KMS-11 (cell line): ENCODE data around the gene CCL13.

Experiments used
- H2AFZ ChIP-seq: fragments of 200-600 bp; sonication (generic); 2 replicates; pipeline ENCODE4 v1.6.1; 2016; ENCODE audit warnings: antibody characterized with exemption, mixed run types, low read depth
- H3K27ac ChIP-seq: fragments of 200-600 bp; sonication (generic); 2 replicates; pipeline ENCODE4 v1.6.1; 2016; ENCODE audit warnings: mild to moderate bottlenecking, mixed run types
- H3K27me3 ChIP-seq: fragments of 200-600 bp; sonication (generic); 2 replicates; pipeline ENCODE4 v1.6.1; 2017; ENCODE audit warnings: mild to moderate bottlenecking, low read depth, mixed run types, moderate library complexity; ENCODE audit not compliant: insufficient read depth
- H3K36me3 ChIP-seq: fragments of 200-600 bp; sonication (generic); 2 replicates; pipeline ENCODE4 v1.6.1; 2017; ENCODE audit warnings: mild to moderate bottlenecking, mixed run types; ENCODE audit not compliant: insufficient read depth
- H3K4me1 ChIP-seq: fragments of 200-600 bp; sonication (generic); 2 replicates; pipeline ENCODE4 v1.6.1; 2016; ENCODE audit warnings: mild to moderate bottlenecking, low read depth, mixed run types; ENCODE audit not compliant: poor library complexity, severe bottlenecking
- H3K4me2 ChIP-seq: fragments of 200-600 bp; sonication (generic); 2 replicates; pipeline ENCODE4 v1.7.0; 2016; ENCODE audit warnings: mild to moderate bottlenecking, mixed run types
- H3K4me3 ChIP-seq: fragments of 200-600 bp; sonication (generic); IDR thresholded peaks from 2 replicates; pipeline ENCODE4 v1.6.1; 2017; ENCODE audit warnings: low read depth, low read length, mixed read lengths; ENCODE audit not compliant: insufficient read depth
- H3K79me2 ChIP-seq: fragments of 200-600 bp; sonication (generic); 2 replicates; pipeline ENCODE4 v1.6.1; 2016; ENCODE audit warnings: low read depth, mixed run types; ENCODE audit not compliant: insufficient read depth
- H3K9ac ChIP-seq: fragments of 200-600 bp; sonication (generic); 2 replicates; pipeline ENCODE4 v1.6.1; 2016; ENCODE audit warnings: mild to moderate bottlenecking, mixed run types
- H4K20me1 ChIP-seq: fragments of 200-600 bp; sonication (generic); 2 replicates; pipeline ENCODE4 v1.6.1; 2016; ENCODE audit warnings: mild to moderate bottlenecking, mixed run types; ENCODE audit not compliant: insufficient read depth
- CTCF ChIP-seq: fragments of 200-600 bp; sonication (generic); conservative IDR thresholded peaks from 2 replicates; pipeline ENCODE4 v1.6.1; 2017; ENCODE audit warnings: low read depth, mild to moderate bottlenecking, antibody characterized with exemption, low read length, moderate library complexity, mixed read lengths

CCL13 gene

GRCh38 chr17:34393401-34393800 is 37.1 kb downstream of the CCL13 start:
- H3K9ac ChIP-seq = no peak overlapping the region
- no peaks in the 10 kb centered on the region for H3K27me3 ChIP-seq
- peaks cover 80% of the 10 kb centered on the region for H3K4me1 ChIP-seq
- no peaks in the 10 kb centered on the region for H4K20me1 ChIP-seq
- no peak for TF ChIP-seq CTCF
- no peaks in the 10 kb centered on the region for H3K36me3 ChIP-seq
- H2AFZ ChIP-seq = no peak overlapping the region
- no peak overlapping the region for H3K4me3 ChIP-seq
- no peaks in the 10 kb centered on the region for H3K79me2 ChIP-seq
- peak overlapping the region; percentile 26; the same call in 1 of the 2 replicates for H3K4me2 ChIP-seq
- H3K27ac ChIP-seq = no peak overlapping the region; the same call in 1 of the 2 replicates

- H3K27ac ChIP-seq = no peak overlapping the region
- H4K20me1 ChIP-seq = no peaks in the 10 kb centered on the region
- H3K27me3 ChIP-seq = no peaks in the 10 kb centered on the region
- H3K4me2 ChIP-seq = no peak overlapping the region
- H3K36me3 ChIP-seq = no peaks in the 10 kb centered on the region
- no peak overlapping the region for H3K4me3 ChIP-seq
- H3K4me1 ChIP-seq = peaks cover 51% of the 10 kb centered on the region
- H2AFZ ChIP-seq = no peak overlapping the region
- H3K9ac ChIP-seq = no peak overlapping the region
- no peaks in the 10 kb centered on the region for H3K79me2 ChIP-seq
- TF ChIP-seq CTCF = peak; percentile 62
These were observed 41.0 kb downstream of the CCL13 start for GRCh38 chr17:34397265-34397664.

GRCh38 chr17:34398990-34399389 is 42.7 kb downstream of the CCL13 start:
- Histone ChIP-seq H3K36me3 (no peaks in the 10 kb centered on the region), H3K4me2 (no peak overlapping the region), H4K20me1 (no peaks in the 10 kb centered on the region), H3K4me1 (peaks cover 34% of the 10 kb centered on the region), H3K9ac (no peak overlapping the region), H2AFZ (no peak overlapping the region), H3K27ac (no peak overlapping the region), H3K27me3 (no peaks in the 10 kb centered on the region), H3K79me2 (no peaks in the 10 kb centered on the region), H3K4me3 (no peak overlapping the region)
- no peak for TF ChIP-seq CTCF

- Histone ChIP-seq H3K79me2 (no peaks in the 10 kb centered on the region), H3K4me3 (no peak overlapping the region), H4K20me1 (no peaks in the 10 kb centered on the region), H3K27me3 (no peaks in the 10 kb centered on the region), H3K4me2 (no peak overlapping the region), H2AFZ (no peak overlapping the region), H3K4me1 (peaks cover 27% of the 10 kb centered on the region), H3K27ac (no peak overlapping the region), H3K9ac (no peak overlapping the region), H3K36me3 (no peaks in the 10 kb centered on the region)
- no peak for TF ChIP-seq CTCF
These were observed 43.4 kb downstream of the CCL13 start for GRCh38 chr17:34399725-34400124.
